WERI-Rb-1 (cell line): ENCODE measurements around the gene ZFPM1.

Experiments used
- DNase-seq: peaks from one replicate; pipeline ENCODE4 v3.0.0-alpha.2; 2020
- H3K27ac ChIP-seq: fragments of 250-450 bp; sonication (Bioruptor Pico); 2 replicates; pipeline ENCODE4 v1.5.1; 2020; ENCODE audit warnings: mild to moderate bottlenecking, moderate library complexity
- H3K27me3 ChIP-seq: fragments of 250-450 bp; sonication (Bioruptor Pico); 2 replicates; pipeline ENCODE4 v1.5.1; 2021; ENCODE audit warnings: mild to moderate bottlenecking, low read depth, moderate library complexity; ENCODE audit not compliant: insufficient read depth, severe bottlenecking
- H3K36me3 ChIP-seq: fragments of 250-450 bp; sonication (Bioruptor Pico); 2 replicates; pipeline ENCODE4 v1.5.1; 2020; ENCODE audit warnings: mild to moderate bottlenecking, moderate library complexity
- H3K4me3 ChIP-seq: 2 replicates; pipeline ENCODE4 v1.5.1; 2011; ENCODE audit warnings: low read depth, mild to moderate bottlenecking, control low read depth, low read length
- H3K9me3 ChIP-seq: fragments of 250-450 bp; sonication (Bioruptor Pico); 2 replicates; pipeline ENCODE4 v1.5.1; 2021; ENCODE audit warnings: mild to moderate bottlenecking, moderate library complexity; ENCODE audit not compliant: severe bottlenecking
- CTCF ChIP-seq: IDR thresholded peaks from 2 replicates; pipeline ENCODE4 v1.5.1; 2011; ENCODE audit warnings: low read depth, mild to moderate bottlenecking, control low read depth, inconsistent platforms, low read length

The ZFPM1 gene

DNA sequence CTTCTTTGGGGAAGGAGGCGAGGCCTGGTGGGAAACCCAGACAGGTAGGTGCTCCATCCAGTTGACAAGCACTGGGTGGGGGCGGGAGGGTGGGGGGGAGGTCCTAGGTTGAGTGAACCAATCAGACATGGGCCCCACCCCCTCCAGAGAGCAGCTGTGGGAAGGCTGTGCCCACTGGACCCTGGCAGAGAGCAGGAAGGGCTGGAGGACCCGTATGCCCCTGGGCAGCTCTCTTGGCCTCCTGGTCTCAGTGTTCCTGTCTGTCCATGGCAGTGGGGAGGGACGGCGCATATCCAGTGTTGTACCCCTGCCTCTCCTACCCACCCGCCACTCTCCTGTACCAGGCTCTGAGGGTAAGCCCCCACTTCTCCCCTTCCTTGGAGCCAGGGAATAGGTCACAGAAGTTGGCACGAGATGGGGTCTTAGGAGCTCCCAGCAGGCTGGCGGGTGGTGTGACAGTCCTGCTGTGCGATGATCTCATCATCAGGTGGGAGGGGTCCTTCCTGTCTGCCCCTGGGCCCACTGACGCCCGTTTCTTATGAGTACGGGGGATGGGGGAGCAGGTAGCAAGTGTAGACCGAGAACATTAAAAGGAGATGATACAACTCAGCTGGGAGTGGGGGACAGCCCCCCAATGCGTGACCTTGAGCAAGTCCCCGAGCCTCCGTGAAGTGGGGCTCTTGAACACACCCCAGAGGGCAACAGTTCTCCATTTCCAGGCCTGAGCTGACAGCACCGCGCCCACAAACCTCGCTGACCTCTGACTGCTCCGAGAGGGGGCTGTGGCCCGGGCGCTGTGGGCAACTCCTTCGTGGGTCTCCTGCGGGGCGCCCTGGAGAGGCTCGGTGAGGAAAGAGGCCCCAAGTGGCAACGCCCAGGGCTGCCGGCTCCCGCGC lies 1.2 kb upstream of the ZFPM1 start:
- DNase-seq = no peak
- Histone ChIP-seq H3K36me3 (no peaks in the 10 kb centered on the region), H3K27me3 (no peaks in the 10 kb centered on the region), H3K9me3 (no peaks in the 10 kb centered on the region), H3K4me3 (no peak overlapping the region), H3K27ac (no peak overlapping the region)
- TF ChIP-seq CTCF = no peak

DNA sequence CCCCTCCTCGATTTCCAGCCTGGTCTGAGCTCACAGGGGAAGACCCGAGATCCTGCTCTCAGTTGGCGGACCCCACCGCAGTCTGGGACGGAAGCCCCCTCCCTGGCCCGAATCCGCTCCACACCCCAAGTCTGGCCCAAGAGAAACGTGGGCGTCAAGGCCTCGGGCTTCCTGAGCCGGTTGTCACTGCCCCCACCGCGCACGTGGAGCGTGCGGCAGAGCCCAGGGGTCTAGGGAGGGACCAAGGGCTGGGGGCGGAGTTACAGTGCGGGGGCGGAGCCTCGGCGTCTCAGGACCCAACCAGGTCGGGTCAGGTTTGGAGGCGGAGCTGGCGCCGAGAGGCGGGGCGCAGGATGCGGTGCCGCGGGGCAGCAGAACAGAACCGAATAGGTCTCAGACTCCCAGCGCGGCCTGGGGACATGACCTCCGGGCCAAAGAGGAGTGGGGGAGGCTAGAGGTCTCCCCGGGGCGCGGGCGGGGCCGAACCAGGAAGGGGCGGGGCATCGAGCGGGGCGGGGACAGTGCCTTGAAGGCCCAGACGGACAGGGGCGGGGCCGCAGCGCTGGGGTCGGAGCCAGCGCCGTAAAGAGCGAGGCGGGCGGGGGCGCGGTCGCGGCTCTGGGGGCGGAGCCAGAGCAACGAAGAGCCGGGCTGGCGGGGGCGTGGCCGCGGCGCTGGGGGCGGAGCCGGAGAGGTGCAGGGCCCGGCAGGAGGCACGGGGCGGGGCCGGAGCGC lies 431 bp upstream of the ZFPM1 start:
- peak overlapping the region; percentile 64 for H3K27ac ChIP-seq
- TF ChIP-seq CTCF = no peak
- H3K9me3 ChIP-seq = no peaks in the 10 kb centered on the region
- peak; percentile 89 for DNase-seq
- H3K4me3 ChIP-seq = peak overlapping the region; percentile 47
- H3K36me3 ChIP-seq = no peaks in the 10 kb centered on the region
- H3K27me3 ChIP-seq = no peaks in the 10 kb centered on the region

DNA sequence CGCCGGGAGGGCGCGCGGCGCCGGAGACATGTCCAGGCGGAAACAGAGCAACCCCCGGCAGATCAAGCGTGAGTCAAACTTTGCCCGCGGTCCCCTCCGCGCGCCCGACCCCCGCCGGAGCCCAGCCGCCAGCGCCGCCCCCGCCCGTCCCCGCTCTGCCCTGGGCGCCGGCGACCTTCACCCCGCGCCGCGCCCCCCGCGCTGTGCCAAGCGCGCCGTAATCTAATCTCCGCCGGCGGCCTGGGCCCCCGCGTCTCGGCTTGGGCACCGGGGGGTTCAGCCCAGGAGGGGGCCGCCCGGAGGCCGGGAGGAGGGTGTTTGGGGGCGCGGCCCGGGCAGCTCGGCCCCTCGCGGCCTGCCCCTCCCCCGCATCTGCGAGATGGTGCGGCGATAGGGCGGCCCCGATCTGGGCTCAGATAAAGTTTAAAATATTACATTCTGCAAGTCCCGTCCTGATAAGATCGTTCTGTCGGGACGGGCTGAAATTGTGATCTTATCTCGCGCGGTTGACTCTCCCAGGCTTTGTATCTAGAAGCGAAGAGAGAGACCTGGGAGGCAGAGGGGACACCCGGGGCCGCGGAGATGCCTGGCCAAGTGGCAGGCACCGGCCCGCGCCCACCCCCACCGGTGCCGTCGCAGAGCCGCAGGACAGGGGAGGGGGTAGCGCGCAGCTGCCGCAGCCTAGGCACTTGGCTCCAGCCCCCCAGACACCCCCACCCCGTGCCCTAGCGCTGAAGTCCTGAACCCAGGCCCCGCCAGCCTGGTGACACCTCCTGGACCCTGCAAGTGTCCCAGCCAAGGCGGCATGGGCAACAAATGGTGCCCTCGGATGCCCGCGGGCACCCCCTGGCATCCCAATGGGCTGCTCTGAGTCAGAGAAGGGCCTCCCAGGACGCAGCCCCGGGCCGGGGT lies 787 bp downstream of the ZFPM1 start:
- H3K9me3 ChIP-seq = no peaks in the 10 kb centered on the region
- H3K4me3 ChIP-seq = peak overlapping the region; percentile 50
- no peak for TF ChIP-seq CTCF
- no peaks in the 10 kb centered on the region for H3K27me3 ChIP-seq
- no peaks in the 10 kb centered on the region for H3K36me3 ChIP-seq
- no peak for DNase-seq
- H3K27ac ChIP-seq = no peak overlapping the region

DNA sequence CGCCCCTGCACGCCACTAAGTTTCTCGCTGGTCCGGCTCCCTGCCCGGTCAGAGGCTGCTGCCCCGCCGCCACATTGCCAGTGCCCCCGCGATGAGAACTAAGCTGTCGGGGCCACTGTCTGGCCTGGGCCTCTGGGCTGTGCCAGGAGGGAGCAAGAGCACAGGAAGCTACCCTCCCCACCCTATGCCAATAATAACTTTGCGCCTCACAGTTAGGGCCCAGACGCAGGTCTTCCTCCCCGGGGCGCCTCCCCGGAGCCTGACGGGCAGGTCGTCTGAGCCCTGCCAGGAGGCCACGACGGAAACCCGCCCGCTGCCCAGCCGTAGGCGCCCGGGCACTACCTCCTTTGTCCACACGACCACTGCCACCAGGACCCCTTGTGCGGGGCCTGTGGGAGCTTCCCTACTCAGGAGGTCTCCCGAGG lies 1.5 kb downstream of the ZFPM1 start:
- Histone ChIP-seq H3K27ac (no peak overlapping the region), H3K27me3 (no peaks in the 10 kb centered on the region)

More for the DNA sequence above, 1.5 kb downstream of the ZFPM1 start:
- H3K9me3 ChIP-seq = no peaks in the 10 kb centered on the region
- H3K36me3 ChIP-seq = no peaks in the 10 kb centered on the region
- DNase-seq = no peak
- peak overlapping the region; percentile 50 for H3K4me3 ChIP-seq
- no peak for TF ChIP-seq CTCF
